Measurements from ENCODE around the gene SCNN1A. TPM values are rescaled to one million over a fixed set of nuclear protein-coding genes. Genes with fewer than 3 reads are reported as not detected.

The SCNN1A gene
- total RNA-seq, 1 experiment from 2014 or later, result 2.9 TPM

DNA sequence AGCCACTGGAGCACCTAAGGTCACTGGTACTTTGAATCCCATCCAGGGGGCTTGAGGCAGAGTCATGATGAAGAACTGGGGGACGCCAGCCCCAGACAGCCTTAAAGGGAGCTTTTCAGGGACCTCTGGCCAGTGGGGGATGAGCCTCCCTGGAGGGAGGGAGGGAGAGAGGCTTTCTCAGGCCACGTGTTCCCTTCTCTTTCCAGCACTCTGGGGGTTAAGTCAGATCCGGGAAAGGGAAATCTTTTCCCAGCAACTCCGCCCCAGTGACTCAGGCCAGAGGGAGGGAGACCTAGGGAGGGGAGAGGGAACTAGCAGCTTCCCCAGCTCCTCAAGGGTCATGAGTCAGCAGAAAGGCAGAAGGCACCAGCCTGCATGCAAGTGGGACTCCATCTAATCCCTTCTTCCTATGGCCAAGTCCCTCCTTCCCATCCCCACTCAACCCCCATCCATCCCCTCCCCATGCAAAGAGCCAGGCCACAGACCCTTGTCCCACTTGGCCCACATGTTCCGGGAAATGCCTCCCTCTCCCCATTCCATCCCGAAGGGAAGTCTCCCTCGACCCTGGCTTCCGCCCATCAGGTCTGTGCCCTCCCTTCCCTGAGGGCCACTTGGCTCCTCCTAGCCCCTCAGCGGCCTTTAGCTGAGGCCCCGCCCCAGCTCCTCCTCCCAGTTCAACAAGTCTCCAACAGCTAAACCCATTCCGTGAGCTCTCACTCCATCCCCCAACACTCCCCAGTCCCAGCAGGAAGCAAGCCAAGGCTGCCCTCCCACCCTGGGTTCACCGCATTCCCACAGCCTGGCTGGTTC is 39.1 kb downstream of the SCNN1A start:
- no peaks in the 10 kb centered on the region for H3K9me2 ChIP-seq (replicated peaks; ENCODE audit: low read length)
- DNase-seq (peak; percentile 97), ATAC-seq (peak; percentile 67)
- H3K27me3 ChIP-seq (ENCODE audit: low read length), result no peaks in the 10 kb centered on the region
- peaks cover 22% of the 10 kb centered on the region for H3K36me3 ChIP-seq (ENCODE audit: low read depth, low read length)
- H3K4me3 ChIP-seq (ENCODE audit: low read length), result peak overlapping the region; percentile 90
- H3K79me2 ChIP-seq (ENCODE audit: low read length), result peaks cover 77% of the 10 kb centered on the region
- no peak for TF ChIP-seq EZH2phosphoT487 (IDR thresholded peaks at IDR 0.05; ENCODE audit: borderline replicate concordance, low read length)
- TF ChIP-seq EZH2 (IDR thresholded peaks at IDR 0.05; ENCODE audit: low read length, unreplicated experiment), result no peak
- TF ChIP-seq, protein P1, sequence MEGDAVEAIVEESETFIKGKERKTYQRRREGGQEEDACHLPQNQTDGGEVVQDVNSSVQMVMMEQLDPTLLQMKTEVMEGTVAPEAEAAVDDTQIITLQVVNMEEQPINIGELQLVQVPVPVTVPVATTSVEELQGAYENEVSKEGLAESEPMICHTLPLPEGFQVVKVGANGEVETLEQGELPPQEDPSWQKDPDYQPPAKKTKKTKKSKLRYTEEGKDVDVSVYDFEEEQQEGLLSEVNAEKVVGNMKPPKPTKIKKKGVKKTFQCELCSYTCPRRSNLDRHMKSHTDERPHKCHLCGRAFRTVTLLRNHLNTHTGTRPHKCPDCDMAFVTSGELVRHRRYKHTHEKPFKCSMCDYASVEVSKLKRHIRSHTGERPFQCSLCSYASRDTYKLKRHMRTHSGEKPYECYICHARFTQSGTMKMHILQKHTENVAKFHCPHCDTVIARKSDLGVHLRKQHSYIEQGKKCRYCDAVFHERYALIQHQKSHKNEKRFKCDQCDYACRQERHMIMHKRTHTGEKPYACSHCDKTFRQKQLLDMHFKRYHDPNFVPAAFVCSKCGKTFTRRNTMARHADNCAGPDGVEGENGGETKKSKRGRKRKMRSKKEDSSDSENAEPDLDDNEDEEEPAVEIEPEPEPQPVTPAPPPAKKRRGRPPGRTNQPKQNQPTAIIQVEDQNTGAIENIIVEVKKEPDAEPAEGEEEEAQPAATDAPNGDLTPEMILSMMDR (conservative IDR thresholded peaks at IDR 0.05; ENCODE audit: low read depth, low read length), result no peak
- ChIA-PET POLR2A (ENCODE audit: unreplicated experiment) (interaction anchor here (0.5 to 1.2 kb wide), 11 partner anchors 10 to 510 kb away, joined by 3 to 33 read pairs (median 6); partner anchors contain the start of gene VAMP1), CTCF (interaction anchor here (0.9 to 1.8 kb wide), 5 partner anchors 10 to 129 kb away, joined by 5 to 12 read pairs (median 8); partner anchors contain the start of gene LTBR)
- peaks cover 73% of the 10 kb centered on the region for H3K4me1 ChIP-seq (ENCODE audit: insufficient read depth, low read length)
- intact Hi-C loops (cut with micrococcal nuclease), result loop anchor here (1.0 to 5.0 kb wide), 5 partner anchors 26 to 199 kb away; partner anchors contain the start of gene GAPDH
- no peaks in the 10 kb centered on the region for H3K9me3 ChIP-seq (ENCODE audit: low read length)
- H4K20me1 ChIP-seq (ENCODE audit: low read length), result 0 out of 2 replicates have a peak, but pooled peaks cover 9% of the 10 kb centered on the region
- 0 out of 2 replicates have a peak overlapping the region, but pooled peaks have one; percentile 12 for H2AFZ ChIP-seq (ENCODE audit: low read length)
- peak overlapping the region; percentile 100 for H3K27ac ChIP-seq (ENCODE audit: low read length)
- H3K4me2 ChIP-seq (ENCODE audit: low read length), result peak overlapping the region; percentile 85
- peaks cover 5% of the 10 kb centered on the region for H3F3A ChIP-seq (ENCODE audit: low read length, unreplicated experiment)
- H3K9ac ChIP-seq (ENCODE audit: low read length), result peak overlapping the region; percentile 97
- BruUV-seq (replicated peaks), result no TSS peak

DNA sequence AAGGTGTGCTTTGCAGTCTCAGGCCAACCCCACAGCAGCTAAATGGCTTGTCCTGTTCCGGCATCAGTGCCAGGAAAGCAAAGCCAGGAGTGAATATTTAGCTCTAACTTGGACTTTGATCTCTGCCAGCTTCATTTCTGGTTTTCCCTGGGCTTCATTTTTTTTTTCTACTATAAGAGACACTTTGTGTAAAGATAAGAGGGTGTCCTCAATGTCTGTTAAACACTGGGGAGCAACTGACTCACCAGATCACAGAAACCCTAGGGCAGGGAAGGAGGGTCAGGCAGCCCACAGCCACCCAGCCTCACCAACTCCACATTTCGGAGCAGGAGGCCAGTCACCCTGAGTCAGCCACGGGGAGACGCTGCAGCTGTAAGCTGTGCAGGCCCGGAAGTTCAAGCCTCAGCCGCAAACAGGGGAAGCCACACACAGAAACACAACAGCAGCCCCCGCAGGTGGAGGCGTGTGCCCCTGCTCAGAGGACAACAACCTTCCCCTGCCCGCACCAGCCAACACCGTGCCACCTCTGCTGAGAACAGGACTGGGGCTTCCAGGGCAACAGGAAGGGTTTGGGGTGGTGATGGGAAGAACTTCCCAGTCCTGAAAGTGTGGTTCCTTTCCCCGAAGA is 39.8 kb downstream of the SCNN1A start:
- Histone ChIP-seq H3K4me1 (ENCODE audit: insufficient read depth, low read length) (peaks cover 73% of the 10 kb centered on the region), H3K27me3 (ENCODE audit: low read length) (no peaks in the 10 kb centered on the region), H2AFZ (ENCODE audit: low read length) (0 out of 2 replicates have a peak overlapping the region, but pooled peaks have one; percentile 12), H3K9me3 (ENCODE audit: low read length) (no peaks in the 10 kb centered on the region), H3K36me3 (ENCODE audit: low read depth, low read length) (peaks cover 28% of the 10 kb centered on the region), H3K9me2 (replicated peaks; ENCODE audit: low read length) (no peaks in the 10 kb centered on the region), H3K4me3 (ENCODE audit: low read length) (peak overlapping the region; percentile 43; the same call in 1 of the 2 replicates), H3K27ac (ENCODE audit: low read length) (peak overlapping the region; percentile 100), H3K4me2 (ENCODE audit: low read length) (peak overlapping the region; percentile 85), H3K9ac (ENCODE audit: low read length) (peak overlapping the region; percentile 97), H4K20me1 (ENCODE audit: low read length) (0 out of 2 replicates have a peak, but pooled peaks cover 9% of the 10 kb centered on the region), H3F3A (ENCODE audit: low read length, unreplicated experiment) (peaks cover 5% of the 10 kb centered on the region), H3K79me2 (ENCODE audit: low read length) (peaks cover 69% of the 10 kb centered on the region)
- BruUV-seq (replicated peaks), result no TSS peak
- ChIA-PET POLR2A (ENCODE audit: unreplicated experiment) (interaction anchor here (0.6 to 1.2 kb wide), 8 partner anchors 11 to 199 kb away, joined by 3 to 10 read pairs (median 4); partner anchors contain the start of genes GAPDH and VAMP1), CTCF (interaction anchor here (0.6 to 1.8 kb wide), 4 partner anchors 27 to 130 kb away, joined by 3 to 12 read pairs (median 7); no protein-coding TSS in a partner anchor)
- ATAC-seq, result peak; percentile 27
- intact Hi-C loops (cut with micrococcal nuclease), result loop anchor here (1.0 to 5.0 kb wide), 5 partner anchors 27 to 199 kb away; partner anchors contain the start of gene GAPDH
- peak; percentile 75 for DNase-seq
- no peak for TF ChIP-seq EZH2 (IDR thresholded peaks at IDR 0.05; ENCODE audit: low read length, unreplicated experiment)
- TF ChIP-seq, protein P1 (conservative IDR thresholded peaks at IDR 0.05; ENCODE audit: low read depth, low read length), result peak; percentile 63

All from PC-3 (cell line).